Lower lobe of right lung (tissue), 2 donors: ENCODE data around the gene CXXC5. TPM values are rescaled to one million over a fixed set of nuclear protein-coding genes. Genes with fewer than 3 reads are reported as not detected.
"Not testable (repeated sequence)": the region's sequence is repeated elsewhere in the genome, so short reads cannot be mapped to it uniquely, and the experiment has no call there.

ENCODE experiments used
- ATAC-seq, 2 donors: fragments of 200-7000 bp; cut with Tn5 transposase; one replicate each; pipeline ENCODE4 v1.9.1; 2020 to 2022; ENCODE audit warnings: mild to moderate bottlenecking in 2 of 2, moderate library complexity in 2 of 2
- DNase-seq: peaks from one replicate; pipeline ENCODE4 v3.0.0-alpha.2; 2020
- H3K27ac ChIP-seq: fragments of 200-600 bp; one replicate; pipeline ENCODE4 v1.8.0; 2022
- H3K27me3 ChIP-seq: fragments of 200-600 bp; one replicate; pipeline ENCODE4 v1.8.0; 2022; ENCODE audit warnings: low read depth
- H3K36me3 ChIP-seq: fragments of 200-600 bp; one replicate; pipeline ENCODE4 v1.8.0; 2022; ENCODE audit warnings: mild to moderate bottlenecking
- H3K4me1 ChIP-seq: fragments of 200-600 bp; one replicate; pipeline ENCODE4 v1.8.0; 2022
- H3K4me3 ChIP-seq: fragments of 200-600 bp; one replicate; pipeline ENCODE4 v1.8.0; 2022; ENCODE audit warnings: mild to moderate bottlenecking
- H3K9me3 ChIP-seq: fragments of 200-600 bp; one replicate; pipeline ENCODE4 v1.8.0; 2022
- intact Hi-C: fragments of 100-400 bp; cut with DNase I; formaldehyde crosslinking; loops from one replicate; pipeline ENCODE4 v1.11.0; 2022
- long read RNA-seq: library from polyadenylated mRNA; unstranded; transcript quantifications from one replicate; pipeline ENCODE4 v2.0.0, GENCODE V29; 2021
- total RNA-seq: library from RNA; stranded (reverse); fragmentation: NEBNext Ultra II Directional; extraction: Animal tissue kit (Norgen Biotek cat#: 25700); gene quantifications from one replicate; pipeline ENCODE4 v1.2.1, GENCODE V29; 2021
- TF ChIP-seq, protein P1 (sequence below): fragments of 200-600 bp; IDR thresholded peaks from one replicate; pipeline ENCODE4 v1.8.0; 2022; ENCODE audit warnings: antibody characterized with exemption, mild to moderate bottlenecking
- donor health status: DM: no; HTN: yes; CAD: no; lungs with severe emphysema.

The CXXC5 gene
- 27.3 TPM for total RNA-seq
- long read RNA-seq, transcript CXXC5-211 (3 exons, 1,892 nt), result minor isoform, 11 of 113 reads
- long read RNA-seq, transcript CXXC5-201 (3 exons, 2,658 nt), result major isoform, 82 of 113 reads
- long read RNA-seq, partial matches to known transcripts, result 4 of 113 reads
- long read RNA-seq, other reads (novel, unspliced or antisense), result 15 of 113 reads

DNA sequence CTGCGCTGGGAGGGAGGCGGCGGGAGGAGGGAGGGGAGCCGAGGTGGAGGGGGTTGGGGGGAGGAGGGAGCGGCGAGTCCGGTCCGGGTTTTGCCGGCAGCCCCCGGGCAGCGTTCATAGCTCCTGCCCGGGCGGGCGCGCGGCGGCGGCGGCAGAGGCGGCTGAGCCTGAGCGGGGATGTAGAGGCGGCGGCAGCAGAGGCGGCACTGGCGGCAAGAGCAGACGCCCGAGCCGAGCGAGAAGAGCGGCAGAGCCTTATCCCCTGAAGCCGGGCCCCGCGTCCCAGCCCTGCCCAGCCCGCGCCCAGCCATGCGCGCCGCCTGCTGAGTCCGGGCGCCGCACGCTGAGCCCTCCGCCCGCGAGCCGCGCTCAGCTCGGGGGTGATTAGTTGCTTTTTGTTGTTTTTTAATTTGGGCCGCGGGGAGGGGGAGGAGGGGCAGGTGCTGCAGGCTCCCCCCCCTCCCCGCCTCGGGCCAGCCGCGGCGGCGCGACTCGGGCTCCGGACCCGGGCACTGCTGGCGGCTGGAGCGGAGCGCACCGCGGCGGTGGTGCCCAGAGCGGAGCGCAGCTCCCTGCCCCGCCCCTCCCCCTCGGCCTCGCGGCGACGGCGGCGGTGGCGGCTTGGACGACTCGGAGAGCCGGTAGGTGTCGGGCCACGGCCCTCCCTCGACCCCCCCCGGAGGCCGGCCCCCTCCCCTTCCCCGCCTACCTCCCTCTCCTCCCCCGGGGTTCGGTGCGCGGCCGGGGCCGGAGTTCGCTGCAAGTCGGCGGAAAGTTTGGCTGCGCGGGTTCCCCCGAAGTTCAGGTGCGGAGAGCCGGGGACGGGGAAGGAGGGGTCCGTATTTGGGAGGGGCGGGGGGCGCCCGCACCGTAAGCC lies at the start of gene CXXC5:
CXXC5 (plus strand) TSS at position 145 of the 877 bp plus-strand sequence. CDS start 32,175 bp downstream, outside the sequence.
- no peaks in the 10 kb centered on the region for H3K27me3 ChIP-seq
- peak; percentile 89 for DNase-seq
- intact Hi-C loops, result no loop called here

GRCh38 chr5:139598601-139598965 lies 49.6 kb upstream of the CXXC5 start:
- ATAC-seq, H3K9me3 ChIP-seq, DNase-seq, H3K27me3 ChIP-seq, intact Hi-C loops, H3K4me3 ChIP-seq, H3K4me1 ChIP-seq, H3K27ac ChIP-seq: not testable (repeated sequence)
- H3K36me3 ChIP-seq, result peaks cover 35% of the 10 kb centered on the region

More for the DNA sequence above, at the start of gene CXXC5:
- TF ChIP-seq, protein P1, sequence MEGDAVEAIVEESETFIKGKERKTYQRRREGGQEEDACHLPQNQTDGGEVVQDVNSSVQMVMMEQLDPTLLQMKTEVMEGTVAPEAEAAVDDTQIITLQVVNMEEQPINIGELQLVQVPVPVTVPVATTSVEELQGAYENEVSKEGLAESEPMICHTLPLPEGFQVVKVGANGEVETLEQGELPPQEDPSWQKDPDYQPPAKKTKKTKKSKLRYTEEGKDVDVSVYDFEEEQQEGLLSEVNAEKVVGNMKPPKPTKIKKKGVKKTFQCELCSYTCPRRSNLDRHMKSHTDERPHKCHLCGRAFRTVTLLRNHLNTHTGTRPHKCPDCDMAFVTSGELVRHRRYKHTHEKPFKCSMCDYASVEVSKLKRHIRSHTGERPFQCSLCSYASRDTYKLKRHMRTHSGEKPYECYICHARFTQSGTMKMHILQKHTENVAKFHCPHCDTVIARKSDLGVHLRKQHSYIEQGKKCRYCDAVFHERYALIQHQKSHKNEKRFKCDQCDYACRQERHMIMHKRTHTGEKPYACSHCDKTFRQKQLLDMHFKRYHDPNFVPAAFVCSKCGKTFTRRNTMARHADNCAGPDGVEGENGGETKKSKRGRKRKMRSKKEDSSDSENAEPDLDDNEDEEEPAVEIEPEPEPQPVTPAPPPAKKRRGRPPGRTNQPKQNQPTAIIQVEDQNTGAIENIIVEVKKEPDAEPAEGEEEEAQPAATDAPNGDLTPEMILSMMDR, result no peak
- peak; percentile 79 to 81 for ATAC-seq
- H3K4me3 ChIP-seq, result peak within 1 kb of the TSS; percentile 94
- peak within 1 kb of the TSS; percentile 80 for H3K27ac ChIP-seq
- H3K9me3 ChIP-seq, result no peaks in the 10 kb centered on the region
- H3K36me3 ChIP-seq, result no peaks in the 10 kb centered on the region
- H3K4me1 ChIP-seq, result peaks cover 58% of the 10 kb centered on the region

- Histone ChIP-seq H3K4me1 (no peaks in the 10 kb centered on the region), H3K4me3 (no peak overlapping the region), H3K27ac (no peak overlapping the region), H3K9me3 (no peaks in the 10 kb centered on the region), H3K27me3 (no peaks in the 10 kb centered on the region), H3K36me3 (peaks cover 35% of the 10 kb centered on the region)
- DNase-seq (no peak), ATAC-seq (no peak)
- TF ChIP-seq, protein P1, result no peak
- intact Hi-C loops, result no loop called here
Observed at GRCh38 chr5:139600336-139600949, 47.7 kb upstream of the CXXC5 start.

DNA sequence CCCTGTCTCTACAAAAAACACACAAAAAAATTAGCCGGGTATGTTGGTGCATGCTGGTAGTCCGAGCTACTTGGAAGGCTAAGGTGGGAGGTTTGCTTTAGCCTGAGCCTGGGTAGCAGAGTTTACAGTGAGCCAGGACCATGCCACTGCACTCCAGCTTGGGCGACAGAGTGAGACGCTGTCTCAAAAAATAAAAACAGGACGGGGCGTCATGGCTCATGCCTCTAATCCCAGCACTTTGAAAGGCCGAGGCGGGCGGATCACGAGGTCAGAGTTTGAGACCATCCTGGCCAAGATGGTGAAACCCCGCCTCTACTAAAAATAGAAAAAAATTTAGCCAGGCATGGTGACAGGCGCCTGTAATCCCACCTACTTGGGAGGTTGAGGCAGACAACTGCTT lies 46.7 kb upstream of the CXXC5 start:
- Histone ChIP-seq H3K9me3 (no peaks in the 10 kb centered on the region), H3K27ac (no peak overlapping the region), H3K4me1 (no peaks in the 10 kb centered on the region), H3K36me3 (peaks cover 42% of the 10 kb centered on the region), H3K4me3 (no peak overlapping the region), H3K27me3 (no peaks in the 10 kb centered on the region)
- intact Hi-C loops, result no loop called here
- DNase-seq, result no peak
- ATAC-seq, result no peak
- TF ChIP-seq, protein P1, result no peak

GRCh38 chr5:139601948-139602347 lies 46.2 kb upstream of the CXXC5 start:
- intact Hi-C loops, DNase-seq, H3K9me3 ChIP-seq, H3K4me1 ChIP-seq, ATAC-seq, H3K27me3 ChIP-seq, H3K27ac ChIP-seq, H3K4me3 ChIP-seq: not testable (repeated sequence)
- H3K36me3 ChIP-seq, result peaks cover 48% of the 10 kb centered on the region

DNA sequence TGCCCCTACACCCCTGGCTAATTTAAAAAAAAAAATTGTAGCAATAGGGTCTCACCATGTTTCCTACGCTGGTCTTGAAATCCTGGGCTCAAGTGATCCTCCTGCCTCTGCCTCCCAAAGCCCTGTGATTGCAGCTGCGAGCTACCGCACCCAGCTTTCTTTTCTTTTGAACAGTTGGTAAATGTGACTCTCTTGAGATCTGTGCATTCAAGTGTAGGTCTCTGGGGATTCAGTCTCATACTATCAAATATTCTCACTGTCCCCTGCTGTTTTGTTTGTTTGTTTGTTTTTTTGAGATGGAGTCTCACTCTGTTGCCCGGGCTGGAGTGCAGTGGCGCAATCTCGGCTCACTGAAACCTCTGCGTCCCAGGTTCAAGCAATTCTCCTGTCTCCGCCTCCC lies 42.3 kb upstream of the CXXC5 start:
- DNase-seq (no peak), ATAC-seq (no peak)
- peaks cover 43% of the 10 kb centered on the region for H3K36me3 ChIP-seq

More for the DNA sequence above, 42.3 kb upstream of the CXXC5 start:
- intact Hi-C loops, result no loop called here
- no peaks in the 10 kb centered on the region for H3K4me1 ChIP-seq
- no peak overlapping the region for H3K27ac ChIP-seq
- no peaks in the 10 kb centered on the region for H3K9me3 ChIP-seq
- TF ChIP-seq, protein P1, result no peak
- H3K4me3 ChIP-seq, result no peak overlapping the region
- no peaks in the 10 kb centered on the region for H3K27me3 ChIP-seq
